Activated naive CD8-positive, alpha-beta T cell treated with anti-CD3 and anti-CD28 coated beads for 36 hours (primary cell): ENCODE data around the gene DTX3. TPM values are rescaled to one million over a fixed set of nuclear protein-coding genes. Genes with fewer than 3 reads are reported as not detected.
A peak's percentile ranks its signal among the peaks of the same experiment; 100 is the strongest.

ENCODE experiments used
- DNase-seq: peaks from one replicate; pipeline ENCODE4 v3.0.0; 2021
- H3K27ac Mint-ChIP-seq: one replicate; pipeline ENCODE4 v1.8.0; 2022; ENCODE audit warnings: mild to moderate bottlenecking, moderate library complexity, mixed read lengths
- H3K27me3 Mint-ChIP-seq: one replicate; pipeline ENCODE4 v1.8.0; 2022; ENCODE audit warnings: mild to moderate bottlenecking, mixed read lengths
- H3K36me3 Mint-ChIP-seq: one replicate; pipeline ENCODE4 v1.8.0; 2021; ENCODE audit warnings: mild to moderate bottlenecking, mixed read lengths
- H3K4me1 Mint-ChIP-seq: one replicate; pipeline ENCODE4 v1.8.0; 2021; ENCODE audit warnings: mixed read lengths
- H3K4me3 Mint-ChIP-seq: one replicate; pipeline ENCODE4 v1.8.0; 2022; ENCODE audit warnings: mild to moderate bottlenecking, moderate library complexity, mixed read lengths
- H3K9me3 Mint-ChIP-seq: one replicate; pipeline ENCODE4 v1.8.0; 2022; ENCODE audit warnings: mixed read lengths
- total RNA-seq, 2 experiments: library from RNA; stranded (reverse); gene quantifications; one replicate each; pipeline ENCODE4 v1.2.3, GENCODE V29; 2021

The DTX3 gene
- total RNA-seq, 2 experiments from 2014 or later = 18.9 to 20.2 TPM

GRCh38 chr12:57590864-57591781 is 13.5 kb upstream of the DTX3 start, which contains the start of gene PIP4K2C:
Gene PIP4K2C, plus strand, starts transcription at chr12:57591192. Its CDS starts 98 bp downstream, at chr12:57591290.
- Mint-ChIP-seq H3K4me1 (peaks cover 18% of the 10 kb centered on the region), H3K4me3 (peak within 1 kb of the TSS; percentile 85), H3K36me3 (peaks cover 3% of the 10 kb centered on the region), H3K9me3 (no peaks in the 10 kb centered on the region), H3K27me3 (no peaks in the 10 kb centered on the region), H3K27ac (peak within 1 kb of the TSS; percentile 73)
- DNase-seq = peak; percentile 87

GRCh38 chr12:57591782-57592325 is 12.8 kb upstream of the DTX3 start:
- no peaks in the 10 kb centered on the region for H3K27me3 Mint-ChIP-seq
- DNase-seq = no peak
- no peaks in the 10 kb centered on the region for H3K9me3 Mint-ChIP-seq
- peaks cover 3% of the 10 kb centered on the region for H3K36me3 Mint-ChIP-seq
- H3K4me1 Mint-ChIP-seq = peaks cover 18% of the 10 kb centered on the region
- peak overlapping the region; percentile 85 for H3K4me3 Mint-ChIP-seq
- peak overlapping the region; percentile 49 for H3K27ac Mint-ChIP-seq

GRCh38 chr12:57592551-57593165 is 12.0 kb upstream of the DTX3 start:
- H3K27ac Mint-ChIP-seq = no peak overlapping the region
- no peak for DNase-seq
- peak overlapping the region; percentile 85 for H3K4me3 Mint-ChIP-seq

GRCh38 chr12:57593187-57593586 is 11.4 kb upstream of the DTX3 start:
- no peak overlapping the region for H3K27ac Mint-ChIP-seq
- no peak overlapping the region for H3K4me3 Mint-ChIP-seq
- DNase-seq = no peak
- H3K4me1 Mint-ChIP-seq = peaks cover 18% of the 10 kb centered on the region
- peaks cover 6% of the 10 kb centered on the region for H3K36me3 Mint-ChIP-seq
- H3K27me3 Mint-ChIP-seq = no peaks in the 10 kb centered on the region
- H3K9me3 Mint-ChIP-seq = no peaks in the 10 kb centered on the region

More at GRCh38 chr12:57592551-57593165, 12.0 kb upstream of the DTX3 start:
- Mint-ChIP-seq H3K27me3 (no peaks in the 10 kb centered on the region), H3K9me3 (no peaks in the 10 kb centered on the region), H3K36me3 (peaks cover 4% of the 10 kb centered on the region), H3K4me1 (peaks cover 18% of the 10 kb centered on the region)

- peaks cover 13% of the 10 kb centered on the region for H3K4me1 Mint-ChIP-seq
- no peaks in the 10 kb centered on the region for H3K27me3 Mint-ChIP-seq
- H3K36me3 Mint-ChIP-seq = peaks cover 11% of the 10 kb centered on the region
- no peak overlapping the region for H3K27ac Mint-ChIP-seq
- DNase-seq = no peak
- H3K4me3 Mint-ChIP-seq = no peak overlapping the region
- no peaks in the 10 kb centered on the region for H3K9me3 Mint-ChIP-seq
These were observed 4.2 kb upstream of the DTX3 start for GRCh38 chr12:57600395-57600794.

- Mint-ChIP-seq H3K36me3 (peaks cover 11% of the 10 kb centered on the region), H3K4me1 (peaks cover 18% of the 10 kb centered on the region), H3K27ac (no peak overlapping the region), H3K4me3 (no peak overlapping the region), H3K9me3 (no peaks in the 10 kb centered on the region), H3K27me3 (no peaks in the 10 kb centered on the region)
- DNase-seq = no peak
These were observed 2.1 kb upstream of the DTX3 start for GRCh38 chr12:57602544-57602943.

GRCh38 chr12:57603324-57603723 is 1.3 kb upstream of the DTX3 start:
- peaks cover 18% of the 10 kb centered on the region for H3K4me1 Mint-ChIP-seq
- H3K27me3 Mint-ChIP-seq = no peaks in the 10 kb centered on the region
- H3K27ac Mint-ChIP-seq = no peak overlapping the region
- peak overlapping the region; percentile 79 for H3K4me3 Mint-ChIP-seq
- no peak for DNase-seq
- H3K36me3 Mint-ChIP-seq = peaks cover 8% of the 10 kb centered on the region
- no peaks in the 10 kb centered on the region for H3K9me3 Mint-ChIP-seq

- H3K27ac Mint-ChIP-seq = peak overlapping the region; percentile 50
- DNase-seq = no peak
- no peaks in the 10 kb centered on the region for H3K9me3 Mint-ChIP-seq
- H3K4me3 Mint-ChIP-seq = peak overlapping the region; percentile 79
- no peaks in the 10 kb centered on the region for H3K27me3 Mint-ChIP-seq
- H3K36me3 Mint-ChIP-seq = peaks cover 8% of the 10 kb centered on the region
- peaks cover 18% of the 10 kb centered on the region for H3K4me1 Mint-ChIP-seq
These were observed 690 bp upstream of the DTX3 start for GRCh38 chr12:57603815-57604453.

GRCh38 chr12:57604992-57605810 is 577 bp downstream of the DTX3 start:
- Mint-ChIP-seq H3K9me3 (no peaks in the 10 kb centered on the region), H3K4me3 (peak overlapping the region; percentile 79), H3K36me3 (peaks cover 7% of the 10 kb centered on the region), H3K27me3 (peaks cover under 1% of the 10 kb centered on the region), H3K27ac (peak overlapping the region; percentile 49), H3K4me1 (peaks cover 18% of the 10 kb centered on the region)
- DNase-seq = no peak

GRCh38 chr12:57605811-57606311 is 1.2 kb downstream of the DTX3 start:
- H3K4me1 Mint-ChIP-seq = peaks cover 22% of the 10 kb centered on the region
- no peaks in the 10 kb centered on the region for H3K9me3 Mint-ChIP-seq
- peaks cover 7% of the 10 kb centered on the region for H3K27me3 Mint-ChIP-seq
- H3K4me3 Mint-ChIP-seq = peak overlapping the region; percentile 79
- DNase-seq = no peak
- H3K36me3 Mint-ChIP-seq = peaks cover 7% of the 10 kb centered on the region
- H3K27ac Mint-ChIP-seq = no peak overlapping the region

- no peak for DNase-seq
- Mint-ChIP-seq H3K27me3 (peaks cover 9% of the 10 kb centered on the region), H3K4me3 (no peak overlapping the region), H3K9me3 (no peaks in the 10 kb centered on the region), H3K4me1 (peaks cover 22% of the 10 kb centered on the region), H3K27ac (no peak overlapping the region), H3K36me3 (peaks cover 7% of the 10 kb centered on the region)
These were observed 1.8 kb downstream of the DTX3 start for GRCh38 chr12:57606399-57606798.

GRCh38 chr12:57606821-57607220 is 2.2 kb downstream of the DTX3 start:
- no peaks in the 10 kb centered on the region for H3K9me3 Mint-ChIP-seq
- H3K36me3 Mint-ChIP-seq = peaks cover 3% of the 10 kb centered on the region
- no peak overlapping the region for H3K4me3 Mint-ChIP-seq

GRCh38 chr12:57607958-57608663 is 3.5 kb downstream of the DTX3 start:
- Mint-ChIP-seq H3K4me1 (peaks cover 22% of the 10 kb centered on the region), H3K36me3 (no peaks in the 10 kb centered on the region), H3K4me3 (no peak overlapping the region), H3K27me3 (peaks cover 21% of the 10 kb centered on the region), H3K27ac (peak overlapping the region; percentile 3), H3K9me3 (no peaks in the 10 kb centered on the region)
- DNase-seq = no peak

More at GRCh38 chr12:57606821-57607220, 2.2 kb downstream of the DTX3 start:
- Mint-ChIP-seq H3K4me1 (peaks cover 22% of the 10 kb centered on the region), H3K27me3 (peaks cover 9% of the 10 kb centered on the region), H3K27ac (no peak overlapping the region)
- DNase-seq = no peak
